Erythroblast (primary cell): ENCODE results near the gene PPP1R12B.
A peak's percentile ranks its signal among the peaks of the same experiment; 100 is the strongest.

Source experiments
- DNase-seq, 2 experiments: peaks; one replicate each; lab custom pipeline; 2025; lab: John Stamatoyannopoulos, UW
- GATA1 ChIP-seq: IDR thresholded peaks from 2 replicates; pipeline ENCODE4 v1.6.1; 2011; ENCODE audit warnings: low read depth, mild to moderate bottlenecking, control low read depth, low read length, moderate library complexity
- POLR2A ChIP-seq: IDR thresholded peaks from 2 replicates; pipeline ENCODE4 v1.6.1; 2011; ENCODE audit warnings: mild to moderate bottlenecking, low read length

Gene PPP1R12B, protein sequence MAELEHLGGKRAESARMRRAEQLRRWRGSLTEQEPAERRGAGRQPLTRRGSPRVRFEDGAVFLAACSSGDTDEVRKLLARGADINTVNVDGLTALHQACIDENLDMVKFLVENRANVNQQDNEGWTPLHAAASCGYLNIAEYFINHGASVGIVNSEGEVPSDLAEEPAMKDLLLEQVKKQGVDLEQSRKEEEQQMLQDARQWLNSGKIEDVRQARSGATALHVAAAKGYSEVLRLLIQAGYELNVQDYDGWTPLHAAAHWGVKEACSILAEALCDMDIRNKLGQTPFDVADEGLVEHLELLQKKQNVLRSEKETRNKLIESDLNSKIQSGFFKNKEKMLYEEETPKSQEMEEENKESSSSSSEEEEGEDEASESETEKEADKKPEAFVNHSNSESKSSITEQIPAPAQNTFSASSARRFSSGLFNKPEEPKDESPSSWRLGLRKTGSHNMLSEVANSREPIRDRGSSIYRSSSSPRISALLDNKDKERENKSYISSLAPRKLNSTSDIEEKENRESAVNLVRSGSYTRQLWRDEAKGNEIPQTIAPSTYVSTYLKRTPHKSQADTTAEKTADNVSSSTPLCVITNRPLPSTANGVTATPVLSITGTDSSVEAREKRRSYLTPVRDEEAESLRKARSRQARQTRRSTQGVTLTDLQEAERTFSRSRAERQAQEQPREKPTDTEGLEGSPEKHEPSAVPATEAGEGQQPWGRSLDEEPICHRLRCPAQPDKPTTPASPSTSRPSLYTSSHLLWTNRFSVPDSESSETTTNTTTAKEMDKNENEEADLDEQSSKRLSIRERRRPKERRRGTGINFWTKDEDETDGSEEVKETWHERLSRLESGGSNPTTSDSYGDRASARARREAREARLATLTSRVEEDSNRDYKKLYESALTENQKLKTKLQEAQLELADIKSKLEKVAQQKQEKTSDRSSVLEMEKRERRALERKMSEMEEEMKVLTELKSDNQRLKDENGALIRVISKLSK

DNA sequence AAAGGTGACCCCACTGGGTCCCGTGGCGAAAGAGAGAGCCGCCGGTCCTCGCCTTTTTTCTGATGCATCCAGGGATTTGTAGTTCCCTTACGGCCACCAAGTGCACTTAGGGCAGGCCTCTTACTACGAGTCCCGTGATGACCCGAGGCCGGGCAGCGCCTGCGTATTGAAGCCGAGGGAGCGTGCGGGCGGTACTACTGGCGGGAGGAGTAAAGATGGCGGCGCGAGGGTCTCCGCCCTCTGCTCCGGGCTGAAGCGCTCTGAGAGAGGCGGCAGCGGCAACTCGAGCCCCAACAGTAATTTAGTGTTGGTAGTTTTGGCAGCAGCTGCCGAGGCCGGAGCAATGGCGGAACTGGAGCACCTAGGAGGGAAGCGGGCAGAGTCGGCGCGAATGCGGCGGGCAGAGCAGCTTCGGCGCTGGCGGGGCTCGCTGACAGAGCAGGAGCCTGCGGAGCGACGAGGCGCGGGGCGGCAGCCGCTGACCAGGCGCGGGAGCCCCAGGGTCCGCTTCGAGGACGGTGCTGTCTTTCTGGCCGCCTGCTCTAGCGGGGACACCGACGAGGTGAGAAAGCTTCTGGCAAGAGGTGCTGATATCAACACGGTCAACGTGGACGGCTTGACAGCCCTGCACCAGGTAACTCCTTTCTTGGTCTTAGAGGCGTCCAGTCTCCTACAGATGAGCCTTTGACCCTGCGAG, at the start of gene PPP1R12B:
Gene PPP1R12B, plus strand, starts transcription at position 191 of the 697 bp plus-strand sequence. Its CDS starts 153 bp downstream, at position 344.
- TF ChIP-seq GATA1 (no peak), POLR2A (peak; percentile 81)

DNA sequence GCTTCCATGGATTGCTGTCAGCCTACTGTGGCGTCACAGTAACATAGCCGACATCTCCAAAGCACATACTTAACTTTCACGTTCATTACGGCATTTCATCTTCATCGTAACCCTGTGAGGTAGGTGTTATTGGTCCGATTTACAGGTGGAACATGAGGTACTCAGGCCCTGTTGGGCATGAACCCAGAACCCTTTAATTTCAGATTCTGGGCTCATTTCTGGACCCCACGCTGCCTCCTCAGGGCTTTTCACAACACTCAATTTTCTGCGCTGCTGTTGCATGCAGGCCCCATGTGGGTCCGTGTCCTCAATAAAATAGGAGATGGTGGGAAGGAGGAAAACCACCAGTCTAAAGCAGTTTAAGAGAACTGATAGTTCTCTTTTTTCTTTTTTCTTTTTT, 46.3 kb upstream of the PPP1R12B start:
- no peak for DNase-seq
- TF ChIP-seq GATA1 (no peak), POLR2A (no peak)

More for the DNA sequence above, at the start of gene PPP1R12B:
- DNase-seq = peak; percentile 98

DNA sequence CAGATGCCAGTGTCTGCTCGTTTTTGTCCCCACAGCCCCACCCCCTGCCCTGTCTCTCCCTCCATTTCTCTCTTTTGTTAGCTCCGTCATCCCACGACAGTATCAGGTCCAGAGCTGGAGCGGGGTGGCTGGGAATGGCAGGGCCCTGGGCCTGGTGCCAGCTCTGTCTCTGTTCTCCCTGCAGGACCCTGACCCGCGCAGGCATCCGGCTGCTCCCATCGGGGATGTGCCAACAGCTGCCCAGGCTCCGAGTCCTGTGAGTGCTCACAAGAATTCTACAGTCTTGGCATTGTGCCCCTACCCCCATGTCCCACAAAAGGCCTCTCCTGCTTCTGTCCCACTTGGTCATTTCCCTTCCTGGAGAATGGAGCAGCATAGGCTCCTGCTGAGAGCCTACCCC, 44.1 kb upstream of the PPP1R12B start:
- no peak for DNase-seq
- TF ChIP-seq POLR2A = no peak

DNA sequence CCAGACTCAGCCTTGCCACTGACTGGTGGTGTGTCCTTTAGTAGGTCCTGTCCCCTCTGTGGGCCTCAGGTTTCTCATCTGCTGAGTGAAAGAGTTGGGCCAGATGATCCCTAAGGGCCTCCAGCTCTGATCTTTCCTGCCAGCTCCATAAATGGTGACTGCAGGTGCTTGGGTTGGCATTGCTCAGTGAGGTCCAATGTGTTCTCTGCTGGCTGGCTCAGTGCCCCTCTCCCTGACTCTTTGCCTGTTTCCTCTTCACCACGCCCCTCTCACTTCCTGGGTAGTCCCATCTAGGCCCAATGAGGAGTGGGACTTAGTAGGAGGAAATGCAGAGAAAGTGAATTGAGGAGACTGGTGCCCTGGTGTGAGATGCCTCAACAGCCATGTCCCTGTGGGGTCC, 43.3 kb upstream of the PPP1R12B start:
- no peak for DNase-seq
- no peak for TF ChIP-seq POLR2A
- no peak for TF ChIP-seq GATA1

DNA sequence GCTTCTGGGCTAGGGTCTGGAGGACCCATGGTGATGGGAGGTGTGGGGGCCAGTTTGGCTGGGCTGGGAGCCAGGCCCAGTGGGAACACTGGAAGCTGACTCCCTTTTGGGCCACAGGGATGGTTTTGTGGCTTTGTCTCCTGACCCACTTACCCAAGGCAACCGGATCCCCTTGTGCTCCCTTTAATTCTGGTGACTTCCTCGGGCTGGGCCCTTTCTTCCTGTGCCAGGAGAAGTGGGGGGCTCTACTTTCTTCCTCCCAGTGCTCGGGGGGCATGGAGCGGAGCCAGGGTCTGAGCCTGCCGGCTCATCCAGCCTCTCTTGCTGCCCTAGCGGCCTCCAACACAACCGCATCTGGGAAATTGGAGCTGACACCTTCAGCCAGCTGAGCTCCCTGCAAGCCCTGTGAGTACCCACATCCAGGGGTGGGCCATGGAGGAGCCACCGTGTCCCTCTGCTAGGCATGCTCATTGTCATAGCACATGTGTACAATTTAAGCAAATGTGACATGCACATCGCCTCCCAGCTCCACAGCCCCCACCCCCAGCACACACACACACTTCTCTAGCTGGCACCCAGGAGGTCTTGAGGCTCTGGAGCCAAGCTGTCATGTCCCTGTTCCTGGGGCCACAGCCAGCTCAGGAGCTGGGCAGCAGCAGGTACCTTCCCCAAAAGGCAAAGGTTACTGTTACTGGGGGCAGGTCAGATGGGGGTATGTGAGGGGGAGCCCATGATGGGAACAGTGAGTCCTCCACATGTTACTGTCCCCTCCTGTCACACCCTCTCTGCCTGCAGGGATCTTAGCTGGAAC, 41.8 kb upstream of the PPP1R12B start:
- no peak for DNase-seq
- TF ChIP-seq GATA1 (no peak), POLR2A (no peak)

- DNase-seq = no peak
- TF ChIP-seq GATA1 (no peak), POLR2A (no peak)
These were observed 38.3 kb upstream of the PPP1R12B start for GRCh38 chr1:202310071-202310725.

- TF ChIP-seq POLR2A (no peak), GATA1 (no peak)
- DNase-seq = no peak
These were observed 37.8 kb upstream of the PPP1R12B start for GRCh38 chr1:202310746-202311145.

DNA sequence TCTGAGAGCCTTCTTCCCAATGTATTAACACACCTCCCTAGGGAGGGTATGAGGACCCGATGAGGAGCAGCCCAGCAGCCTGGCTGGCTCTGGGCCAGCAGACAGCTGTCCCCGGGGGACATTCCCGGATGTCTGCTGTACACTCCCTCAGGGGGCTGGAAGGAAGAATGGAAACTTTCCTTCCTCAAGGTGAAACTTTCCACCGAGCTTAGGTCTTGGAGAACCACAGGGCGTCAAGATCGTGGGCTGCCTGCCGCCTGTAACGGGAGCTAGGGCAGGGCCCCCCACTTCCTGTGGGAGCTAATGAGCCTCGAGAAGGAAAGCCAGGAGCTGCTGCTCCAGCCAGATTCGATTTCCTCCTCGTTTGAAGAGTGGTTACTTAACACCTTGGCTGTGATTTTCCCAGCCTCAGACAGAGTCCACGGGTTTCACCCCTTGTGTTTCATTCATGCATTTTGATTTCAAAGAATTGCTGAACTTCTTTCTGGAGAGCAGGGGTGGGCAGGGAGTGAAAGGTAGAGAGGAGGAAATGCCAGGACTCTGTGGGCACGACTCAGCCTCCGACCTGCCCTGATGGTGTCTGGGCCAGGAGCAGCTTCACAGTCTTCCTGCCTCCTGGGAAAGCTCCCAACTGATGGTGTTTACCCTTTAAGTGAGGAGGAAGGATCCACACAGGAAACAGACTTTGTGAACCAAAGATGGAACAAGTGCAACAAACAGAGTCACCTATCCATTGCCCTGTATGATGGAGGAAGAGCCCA, 36.4 kb upstream of the PPP1R12B start:
- no peak for TF ChIP-seq GATA1
- no peak for DNase-seq

- DNase-seq = peak; percentile 58 to 76
- TF ChIP-seq POLR2A (no peak), GATA1 (no peak)
These were observed 32.8 kb upstream of the PPP1R12B start for GRCh38 chr1:202315576-202316168.

GRCh38 chr1:202316186-202316585, 32.3 kb upstream of the PPP1R12B start:
- TF ChIP-seq GATA1 (no peak), POLR2A (no peak)
- DNase-seq = no peak
